ENCODE results near the gene DNAI4. TPM values are rescaled to one million over a fixed set of nuclear protein-coding genes. Genes with fewer than 3 reads are reported as not detected.

The DNAI4 gene
- total and polyA plus RNA-seq, 2 of the 4 experiments (the other 2 are of a cell fraction) = 0.63 to 1.6 TPM

DNA sequence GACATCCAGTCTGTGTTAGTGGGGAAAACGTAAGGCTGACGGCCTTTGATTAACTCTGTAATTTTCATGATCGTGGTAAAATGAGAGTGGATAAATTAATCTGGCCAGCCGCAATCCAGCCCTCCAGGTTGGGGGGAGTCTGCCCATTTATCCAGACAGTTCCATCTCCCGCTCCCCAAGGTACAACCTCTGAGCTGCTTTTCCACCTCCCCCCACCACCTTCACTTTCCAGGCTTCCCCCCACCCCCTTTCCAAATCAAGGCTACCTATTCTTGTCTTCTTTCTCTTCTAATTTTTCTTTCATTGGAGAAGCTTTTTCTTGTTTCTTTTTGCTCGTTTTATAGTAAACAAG, 6.1 kb upstream of the DNAI4 start:
- WGBS, 2 experiments (ENCODE audit: extremely low coverage in 2 of 2, insufficient read length in 1 of 2) = no CpG with 5 or more reads among the region's 6 CpGs

More for the DNA sequence above, 6.1 kb upstream of the DNAI4 start:
- peaks cover 22% of the 10 kb centered on the region for H4K20me1 ChIP-seq (ENCODE audit: insufficient read depth, low read length)
- no peak for TF ChIP-seq MAFK (IDR thresholded peaks at IDR 0.05; ENCODE audit: low read depth, low read length)
- TF ChIP-seq, protein P1, sequence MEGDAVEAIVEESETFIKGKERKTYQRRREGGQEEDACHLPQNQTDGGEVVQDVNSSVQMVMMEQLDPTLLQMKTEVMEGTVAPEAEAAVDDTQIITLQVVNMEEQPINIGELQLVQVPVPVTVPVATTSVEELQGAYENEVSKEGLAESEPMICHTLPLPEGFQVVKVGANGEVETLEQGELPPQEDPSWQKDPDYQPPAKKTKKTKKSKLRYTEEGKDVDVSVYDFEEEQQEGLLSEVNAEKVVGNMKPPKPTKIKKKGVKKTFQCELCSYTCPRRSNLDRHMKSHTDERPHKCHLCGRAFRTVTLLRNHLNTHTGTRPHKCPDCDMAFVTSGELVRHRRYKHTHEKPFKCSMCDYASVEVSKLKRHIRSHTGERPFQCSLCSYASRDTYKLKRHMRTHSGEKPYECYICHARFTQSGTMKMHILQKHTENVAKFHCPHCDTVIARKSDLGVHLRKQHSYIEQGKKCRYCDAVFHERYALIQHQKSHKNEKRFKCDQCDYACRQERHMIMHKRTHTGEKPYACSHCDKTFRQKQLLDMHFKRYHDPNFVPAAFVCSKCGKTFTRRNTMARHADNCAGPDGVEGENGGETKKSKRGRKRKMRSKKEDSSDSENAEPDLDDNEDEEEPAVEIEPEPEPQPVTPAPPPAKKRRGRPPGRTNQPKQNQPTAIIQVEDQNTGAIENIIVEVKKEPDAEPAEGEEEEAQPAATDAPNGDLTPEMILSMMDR (conservative IDR thresholded peaks at IDR 0.05; ENCODE audit: low read depth, low read length) = no peak
- no peak for TF ChIP-seq RFX5 (IDR thresholded peaks at IDR 0.05; ENCODE audit: low read depth, low read length)
- TF ChIP-seq, protein P2, sequence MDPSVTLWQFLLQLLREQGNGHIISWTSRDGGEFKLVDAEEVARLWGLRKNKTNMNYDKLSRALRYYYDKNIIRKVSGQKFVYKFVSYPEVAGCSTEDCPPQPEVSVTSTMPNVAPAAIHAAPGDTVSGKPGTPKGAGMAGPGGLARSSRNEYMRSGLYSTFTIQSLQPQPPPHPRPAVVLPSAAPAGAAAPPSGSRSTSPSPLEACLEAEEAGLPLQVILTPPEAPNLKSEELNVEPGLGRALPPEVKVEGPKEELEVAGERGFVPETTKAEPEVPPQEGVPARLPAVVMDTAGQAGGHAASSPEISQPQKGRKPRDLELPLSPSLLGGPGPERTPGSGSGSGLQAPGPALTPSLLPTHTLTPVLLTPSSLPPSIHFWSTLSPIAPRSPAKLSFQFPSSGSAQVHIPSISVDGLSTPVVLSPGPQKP (IDR thresholded peaks at IDR 0.05; ENCODE audit: borderline replicate concordance, low read depth, low read length) = no peak
- TF ChIP-seq CHD1 (IDR thresholded peaks at IDR 0.05; ENCODE audit: low read depth, low read length) = no peak
- no peak for TF ChIP-seq MXI1 (IDR thresholded peaks at IDR 0.05; ENCODE audit: borderline replicate concordance, low read depth, low read length)
- TF ChIP-seq CEBPB (IDR thresholded peaks at IDR 0.05; ENCODE audit: low read depth, low read length) = no peak
- TF ChIP-seq BHLHE40 (IDR thresholded peaks at IDR 0.05; ENCODE audit: low read depth, low read length) = no peak
- no peak for TF ChIP-seq SMC3 (IDR thresholded peaks at IDR 0.05; ENCODE audit: low read depth, low read length)
- TF ChIP-seq, protein P3, sequence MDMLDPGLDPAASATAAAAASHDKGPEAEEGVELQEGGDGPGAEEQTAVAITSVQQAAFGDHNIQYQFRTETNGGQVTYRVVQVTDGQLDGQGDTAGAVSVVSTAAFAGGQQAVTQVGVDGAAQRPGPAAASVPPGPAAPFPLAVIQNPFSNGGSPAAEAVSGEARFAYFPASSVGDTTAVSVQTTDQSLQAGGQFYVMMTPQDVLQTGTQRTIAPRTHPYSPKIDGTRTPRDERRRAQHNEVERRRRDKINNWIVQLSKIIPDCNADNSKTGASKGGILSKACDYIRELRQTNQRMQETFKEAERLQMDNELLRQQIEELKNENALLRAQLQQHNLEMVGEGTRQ (IDR thresholded peaks at IDR 0.05; ENCODE audit: low read depth, low read length) = no peak
- no peak for TF ChIP-seq FOS (IDR thresholded peaks at IDR 0.05; ENCODE audit: low read depth, low read length)
- no peak for TF ChIP-seq POLR2A (IDR thresholded peaks at IDR 0.05; ENCODE audit: low read depth, low read length)
- no peak for TF ChIP-seq NFE2L2 (IDR thresholded peaks at IDR 0.05; ENCODE audit: low read depth, low read length)
- TF ChIP-seq RAD21 (IDR thresholded peaks at IDR 0.05; ENCODE audit: low read length) = no peak
- TF ChIP-seq RCOR1 (IDR thresholded peaks at IDR 0.05; ENCODE audit: insufficient replicate concordance, low read length) = no peak
- no peak for TF ChIP-seq MAZ (IDR thresholded peaks at IDR 0.05; ENCODE audit: borderline replicate concordance, low read depth, low read length)
- H3K79me1 ChIP-seq (ENCODE audit: low read depth in 1 of 2, low read length in 2 of 2) = peaks cover 3 to 26% of the 10 kb centered on the region in 2 experiments; a peak in 3 of 4 replicates
- in situ Hi-C loops (cut with MboI; ENCODE audit: low sequenced_read_pairs) (loop anchor here (25.0 kb wide), 2 partner anchors 393 to 1118 kb away; partner anchors contain the start of gene SGIP1), dilution Hi-C loops (cut with HindIII; ENCODE audit: low sequenced_read_pairs, unreplicated experiment) (no loop called here), intact Hi-C loops (cut with micrococcal nuclease) (loop anchor here (5.0 to 10.0 kb wide), 2 partner anchors 37 to 1086 kb away; no protein-coding TSS in a partner anchor)
- H3K9me3 ChIP-seq (ENCODE audit: control insufficient read depth, insufficient read depth, low read length) = no peaks in the 10 kb centered on the region
- peak overlapping the region; percentile 87 for H3K23ac ChIP-seq (ENCODE audit: low read depth, low read length)
- H4K91ac ChIP-seq (ENCODE audit: insufficient read depth, low read depth, low read length) = peak overlapping the region; percentile 22; the same call in 1 of the 2 replicates
- 0 out of 2 replicates have a peak, but pooled peaks cover 2% of the 10 kb centered on the region for H3K4me1 ChIP-seq (ENCODE audit: control insufficient read depth, insufficient read depth, low read length)
- peak overlapping the region; percentile 73 for H3K4ac ChIP-seq (ENCODE audit: low read depth, low read length)
- CTCF ChIA-PET = interaction anchor here (0.8 kb wide), 1 partner anchor 218 kb away, joined by 3 read pairs; no protein-coding TSS in a partner anchor
- H3K9ac ChIP-seq (ENCODE audit: low read depth, low read length) = peak overlapping the region; percentile 91
- peak overlapping the region; percentile 90 for H2AFZ ChIP-seq (replicated peaks; ENCODE audit: low read length, poor library complexity)
- POLR2A ChIA-PET (ENCODE audit: unreplicated experiment) = no interaction called here
- no peak overlapping the region for H2BK15ac ChIP-seq (ENCODE audit: low read depth, low read length)
- H3K56ac ChIP-seq (ENCODE audit: extremely low read depth, insufficient read depth, low read length) = peak overlapping the region; percentile 57
- peak overlapping the region; percentile 80 for H2BK5ac ChIP-seq (ENCODE audit: low read depth, low read length, poor library complexity, severe bottlenecking)
- peak overlapping the region; percentile 65 for H3K4me3 ChIP-seq (ENCODE audit: insufficient read depth, low read depth, low read length)
- H2AK5ac ChIP-seq (ENCODE audit: low read depth, low read length) = peak overlapping the region; percentile 57
- peak overlapping the region; percentile 25 to 53; a peak in 2 of 4 replicates for H4K8ac ChIP-seq (ENCODE audit: low read depth in 2 of 2, low read length in 2 of 2)
- H3K36me3 ChIP-seq (ENCODE audit: control insufficient read depth, insufficient read depth, low read length) = no peaks in the 10 kb centered on the region
- peak overlapping the region; percentile 1; the same call in 1 of the 2 replicates for H3K18ac ChIP-seq (ENCODE audit: low read depth, low read length)
- H3K9me1 ChIP-seq (ENCODE audit: insufficient read depth, low read length) = no peaks in the 10 kb centered on the region; the same call in 1 of the 2 replicates
- H3K14ac ChIP-seq (replicated peaks; ENCODE audit: low read depth, low read length) = peak overlapping the region; percentile 41
- DNase-seq (no peak), ATAC-seq (ENCODE audit: low read depth) (no peak)
- no peak overlapping the region for H2BK20ac ChIP-seq (ENCODE audit: low read depth, low read length)
- peak overlapping the region; percentile 77 for H3K27ac ChIP-seq (ENCODE audit: insufficient read depth, low read length)
- H2BK120ac ChIP-seq (ENCODE audit: low read depth, low read length) = peak overlapping the region; percentile 5; the same call in 1 of the 2 replicates
- BruUV-seq (replicated peaks) = no TSS peak
- no peaks in the 10 kb centered on the region for H3K27me3 ChIP-seq (ENCODE audit: control insufficient read depth, insufficient read depth, low read length)
- H4K5ac ChIP-seq (ENCODE audit: low read depth, low read length) = peak overlapping the region; percentile 2; the same call in 1 of the 2 replicates
- H2AK9ac ChIP-seq (replicated peaks; ENCODE audit: low read depth, low read length, poor library complexity) = peak overlapping the region; percentile 89
- H3K4me2 ChIP-seq (ENCODE audit: low read depth, low read length) = peak overlapping the region; percentile 54

Data from IMR-90 (cell line).